GM21825 (cell line): Measurements from ENCODE around the gene WDFY2.
A peak's percentile ranks its signal among the peaks of the same experiment; 100 is the strongest.

Experiments
- ATAC-seq: cut with Tn5 transposase; IDR thresholded peaks from one replicate; pipeline ENCODE4 v1.9.1; 2021; ENCODE audit warnings: mild to moderate bottlenecking, moderate library complexity; ENCODE audit not compliant: unreplicated experiment

WDFY2 gene

GRCh38 chr13:51786425-51787265, 202.4 kb downstream of the WDFY2 start:
- ATAC-seq: no peak

- peak; percentile 74 for ATAC-seq
Measured at GRCh38 chr13:51793570-51794271, 209.5 kb downstream of the WDFY2 start.

GRCh38 chr13:51794964-51795363, 210.7 kb downstream of the WDFY2 start:
- ATAC-seq: no peak

GRCh38 chr13:51795419-51795818, 211.2 kb downstream of the WDFY2 start:
- no peak for ATAC-seq

GRCh38 chr13:51796546-51796945, 212.3 kb downstream of the WDFY2 start:
- ATAC-seq: no peak

- ATAC-seq: peak; percentile 35
Measured at GRCh38 chr13:51797664-51798488, 213.6 kb downstream of the WDFY2 start.

GRCh38 chr13:51799261-51799660, 215.0 kb downstream of the WDFY2 start:
- no peak for ATAC-seq

GRCh38 chr13:51800486-51800885, 216.2 kb downstream of the WDFY2 start:
- ATAC-seq: no peak

GRCh38 chr13:51801631-51802099, 217.4 kb downstream of the WDFY2 start:
- ATAC-seq: no peak

- no peak for ATAC-seq
Measured at GRCh38 chr13:51802631-51803418, 218.6 kb downstream of the WDFY2 start.

- peak; percentile 85 for ATAC-seq
Measured at GRCh38 chr13:51803422-51804294, 219.4 kb downstream of the WDFY2 start, which contains the start of gene DHRS12. DHRS12 (minus strand) TSS chr13:51804163; CDS start chr13:51799659, 4,504 bp downstream.

- no peak for ATAC-seq
Measured at GRCh38 chr13:51804295-51805172, 220.3 kb downstream of the WDFY2 start.

GRCh38 chr13:51805313-51805712, 221.1 kb downstream of the WDFY2 start:
- ATAC-seq: no peak

GRCh38 chr13:51805925-51806324, 221.7 kb downstream of the WDFY2 start:
- ATAC-seq: no peak

GRCh38 chr13:51806566-51806965, 222.3 kb downstream of the WDFY2 start:
- no peak for ATAC-seq

- no peak for ATAC-seq
Measured at GRCh38 chr13:51807041-51807440, 222.8 kb downstream of the WDFY2 start.

GRCh38 chr13:51808811-51809210, 224.5 kb downstream of the WDFY2 start:
- no peak for ATAC-seq

- no peak for ATAC-seq
Measured at GRCh38 chr13:51811046-51811445, 226.8 kb downstream of the WDFY2 start.
